Muscle of back (tissue), 13 donors: ENCODE results near the gene CBX8. TPM values are rescaled to one million over a fixed set of nuclear protein-coding genes. Genes with fewer than 3 reads are reported as not detected.
A peak's percentile ranks its signal among the peaks of the same experiment; 100 is the strongest.

Experiments
- DNase-seq, 3 donors: peaks; one replicate each; pipeline versions ENCODE4 v3.0.0 to v3.0.0-alpha.2; 2013
- long read RNA-seq, 9 donors: transcript quantifications; one replicate each; lab custom pipeline, GENCODE V29; 2026
- polyA plus RNA-seq, 10 donors: library from polyadenylated mRNA; unstranded; fragments of 120-200 nt; gene quantifications; one replicate each; pipeline ENCODE4 v1.2.1, GENCODE V29; 2013; ENCODE audit not compliant: insufficient read length in 10 of 10

Gene CBX8
- 1 to 10 TPM; 3.5 to 7.4 (median 5.5) TPM for polyA plus RNA-seq
- long read RNA-seq, donor 1, partial matches to known transcripts, result 0 of 1 reads
- long read RNA-seq, donor 1, other reads (novel, unspliced or antisense), result 0 of 1 reads
- long read RNA-seq, donor 2, result 0 reads
- long read RNA-seq, donor 3, result 0 reads
- long read RNA-seq, donor 4, partial matches to known transcripts, result 0 of 2 reads
- long read RNA-seq, donor 4, other reads (novel, unspliced or antisense), result 0 of 2 reads
- long read RNA-seq, donor 5, partial matches to known transcripts, result 0 of 2 reads
- long read RNA-seq, donor 5, other reads (novel, unspliced or antisense), result 0 of 2 reads
- long read RNA-seq, donor 6, transcript CBX8-201 (5 exons, 3,791 nt), result major isoform, 6 of 6 reads
- long read RNA-seq, donor 6, partial matches to known transcripts, result 0 of 6 reads
- long read RNA-seq, donor 6, other reads (novel, unspliced or antisense), result 0 of 6 reads
- long read RNA-seq, donor 7, partial matches to known transcripts, result 0 of 1 reads
- long read RNA-seq, donor 7, other reads (novel, unspliced or antisense), result 0 of 1 reads
- long read RNA-seq, donor 8, result 0 reads
- long read RNA-seq, donor 9, partial matches to known transcripts, result 0 of 1 reads
- long read RNA-seq, donor 9, other reads (novel, unspliced or antisense), result 0 of 1 reads

DNA sequence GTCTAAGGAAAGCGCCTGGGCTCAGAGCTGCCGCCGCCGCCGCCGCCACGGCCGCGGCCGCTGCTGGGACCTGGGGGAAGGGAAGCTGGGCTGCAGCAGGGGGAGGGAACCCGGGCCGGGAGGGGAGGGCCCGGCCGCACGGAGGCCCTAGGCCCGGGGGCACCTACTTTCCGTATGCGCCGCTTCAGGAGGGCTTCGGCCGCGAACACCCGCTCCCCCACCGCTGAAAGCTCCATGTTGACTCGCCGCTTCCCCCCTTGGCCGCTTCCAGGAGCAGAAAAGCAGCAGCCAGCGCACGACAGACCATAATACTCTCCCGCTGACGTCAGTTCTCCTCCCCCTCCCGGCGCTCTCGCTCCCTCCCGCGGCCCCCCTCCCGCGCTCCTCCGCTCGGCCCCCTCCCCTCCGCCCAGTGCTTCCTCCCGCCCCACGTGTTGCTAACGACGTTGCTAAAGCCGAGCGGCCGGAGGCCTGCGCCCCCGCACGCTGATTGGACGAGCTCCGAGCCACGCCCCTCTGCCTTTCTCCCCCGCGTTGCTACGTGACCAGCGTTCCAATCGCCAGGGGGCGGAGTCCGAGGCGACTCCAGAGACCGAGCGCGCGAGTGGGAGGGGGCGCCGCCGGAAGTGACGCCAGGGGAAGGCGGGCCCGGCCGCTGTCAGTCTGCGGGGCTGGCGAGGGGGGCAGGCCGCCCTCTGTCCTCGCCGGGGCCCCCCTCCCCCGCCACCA is at the start of gene CBX8:
CBX8 (minus strand) TSS at position 315 of the 729 bp plus-strand sequence; CDS start at position 236, 79 bp downstream.
- DNase-seq, result peak; percentile 100

DNA sequence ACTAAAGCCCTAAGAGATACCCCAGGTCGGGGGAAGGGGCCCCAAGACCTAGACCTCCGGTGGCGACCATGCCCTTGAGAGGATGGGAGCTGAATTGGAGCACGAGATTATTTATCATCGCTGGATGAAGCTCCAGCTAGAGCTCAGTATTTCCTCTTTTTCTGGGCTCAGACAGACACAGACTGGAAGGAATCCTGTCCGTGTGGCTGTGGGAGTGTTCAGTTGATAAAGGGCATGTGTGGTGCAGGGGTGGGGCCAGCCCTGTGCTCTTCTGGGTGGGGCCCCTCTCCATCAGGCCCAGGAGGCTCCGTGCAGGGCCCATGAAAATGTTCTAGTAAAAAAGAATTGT is 48.7 kb upstream of the CBX8 start:
- peak in 1 of 3 donors; percentile 65 for DNase-seq

DNA sequence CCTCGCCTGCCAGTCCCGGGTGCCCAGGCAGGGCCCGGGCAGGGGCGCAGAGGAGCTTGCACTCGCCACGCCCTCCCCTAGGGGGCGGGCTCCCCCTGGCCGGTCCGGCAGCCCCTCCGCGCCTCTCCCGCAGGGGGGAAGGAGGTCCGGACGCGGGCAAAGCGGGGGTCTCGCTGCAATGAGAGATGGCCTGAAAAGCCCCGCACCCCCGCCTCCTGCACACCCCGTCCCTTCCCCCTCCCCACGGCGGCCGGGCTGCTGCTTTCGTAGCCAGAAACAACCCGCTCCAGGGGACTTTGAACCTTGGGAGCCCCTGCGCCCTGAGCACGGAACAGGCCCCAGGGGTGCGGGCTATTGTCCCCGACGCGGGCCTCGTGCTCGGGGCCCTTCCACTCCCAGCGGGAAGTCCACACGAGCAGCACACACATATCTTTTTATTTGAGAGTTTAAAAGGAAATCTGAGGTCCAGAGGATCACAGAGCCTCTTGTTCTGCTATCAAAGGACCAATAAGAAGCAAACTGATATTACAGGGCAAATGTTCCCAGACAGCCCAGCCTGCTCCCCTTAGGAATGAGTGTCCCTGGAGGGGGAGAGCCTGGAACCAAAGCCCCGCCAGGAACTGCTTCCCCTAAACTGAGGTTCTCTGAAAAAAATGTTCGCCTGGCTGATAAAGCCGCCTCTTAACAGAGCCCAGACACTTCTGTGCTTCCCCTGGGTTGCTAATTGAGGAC is 48.2 kb upstream of the CBX8 start:
- peak in 1 of 3 donors; percentile 59 for DNase-seq

DNA sequence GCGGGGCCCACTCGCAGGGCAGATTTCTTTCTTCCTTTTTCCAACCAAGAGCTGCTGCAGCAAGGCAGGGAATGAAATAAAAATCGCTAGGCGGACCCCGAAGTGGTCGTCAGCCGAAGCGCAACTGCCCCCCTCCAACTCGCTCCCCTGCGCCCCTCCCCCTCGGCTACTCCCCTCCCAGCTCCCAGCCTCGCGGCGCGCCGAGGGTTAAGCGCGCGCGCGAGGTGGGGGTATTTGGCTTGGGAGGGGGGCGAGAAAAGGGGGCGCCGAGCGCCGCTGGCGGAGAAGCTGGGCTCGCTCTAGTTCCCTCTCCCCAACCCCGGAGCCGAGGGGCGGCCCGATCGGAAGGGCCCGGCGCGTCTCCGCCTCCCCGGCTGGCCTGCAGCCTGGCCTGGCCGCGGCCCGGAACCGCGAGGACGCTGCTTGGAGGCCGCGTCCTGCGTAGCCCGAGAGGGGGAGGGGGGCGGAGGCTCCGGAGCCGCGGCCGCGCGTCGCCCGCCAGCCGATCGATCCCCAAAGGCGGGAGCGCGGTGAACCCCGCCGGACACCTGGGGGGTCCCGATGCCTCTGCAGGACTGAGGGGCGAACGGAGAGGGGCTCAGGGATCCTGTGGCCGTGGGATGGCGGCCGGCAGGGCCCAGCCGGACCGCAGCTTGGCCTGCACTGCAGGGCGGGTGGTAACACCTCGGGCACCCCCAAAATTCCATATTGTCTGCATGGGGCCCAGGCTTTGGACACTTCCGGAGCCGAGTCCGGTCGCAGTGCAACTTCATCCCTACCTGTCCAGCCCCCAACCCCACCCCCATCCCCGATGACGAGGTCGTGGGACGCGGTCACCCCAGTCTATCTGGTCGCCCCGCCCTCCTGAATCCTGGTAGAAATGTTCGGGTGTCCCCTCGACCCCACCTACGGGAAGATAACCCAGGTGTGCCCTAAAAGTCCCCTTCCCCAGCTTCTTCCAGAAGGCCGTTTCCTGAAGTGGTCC is 47.2 kb upstream of the CBX8 start:
- DNase-seq, result peak; percentile 61 to 93 (median 86)

DNA sequence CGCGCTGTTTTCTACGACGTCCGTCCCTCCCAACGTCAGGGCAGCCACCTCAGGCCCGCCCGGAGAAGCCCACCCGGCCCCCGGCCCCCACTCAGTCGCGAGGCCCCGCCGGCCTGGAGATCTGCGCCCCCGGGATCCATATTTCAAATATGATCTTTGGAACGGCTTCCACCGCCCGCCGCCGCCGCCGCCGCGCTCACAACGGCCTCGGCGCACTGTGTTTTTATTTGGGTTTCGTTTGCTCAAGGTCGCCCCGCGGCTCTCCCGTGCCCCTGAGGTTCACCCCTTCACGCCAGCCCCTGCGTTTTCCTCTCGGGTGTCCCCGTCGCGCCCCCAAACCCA is 46.6 kb upstream of the CBX8 start:
- DNase-seq, result no peak

DNA sequence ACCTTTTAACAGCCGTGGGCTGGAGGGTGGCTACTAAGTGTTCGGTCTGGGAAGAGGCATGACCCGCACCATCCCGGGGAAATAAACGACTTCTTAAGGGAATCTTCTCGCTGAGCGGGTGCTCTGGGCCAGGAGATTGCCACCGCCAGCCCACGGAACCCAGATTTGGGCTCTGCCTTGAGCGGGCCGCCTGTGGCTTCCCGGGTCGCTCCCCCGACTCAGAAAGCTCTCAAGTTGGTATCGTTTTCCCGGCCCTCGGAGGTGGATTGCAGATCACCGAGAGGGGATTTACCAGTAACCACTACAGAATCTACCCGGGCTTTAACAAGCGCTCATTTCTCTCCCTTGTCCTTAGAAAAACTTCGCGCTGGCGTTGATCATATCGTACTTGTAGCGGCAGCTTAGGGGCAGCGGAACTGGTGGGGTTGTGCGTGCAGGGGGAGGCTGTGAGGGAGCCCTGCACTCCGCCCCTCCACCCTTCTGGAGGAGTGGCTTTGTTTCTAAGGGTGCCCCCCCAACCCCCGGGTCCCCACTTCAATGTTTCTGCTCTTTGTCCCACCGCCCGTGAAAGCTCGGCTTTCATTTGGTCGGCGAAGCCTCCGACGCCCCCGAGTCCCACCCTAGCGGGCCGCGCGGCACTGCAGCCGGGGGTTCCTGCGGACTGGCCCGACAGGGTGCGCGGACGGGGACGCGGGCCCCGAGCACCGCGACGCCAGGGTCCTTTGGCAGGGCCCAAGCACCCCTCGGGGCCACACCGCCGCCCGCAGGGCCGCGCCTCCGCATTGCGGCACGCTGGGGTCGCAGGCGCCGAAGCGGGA is 46.0 kb upstream of the CBX8 start:
- DNase-seq, result peak in 1 of 3 donors; percentile 67

DNA sequence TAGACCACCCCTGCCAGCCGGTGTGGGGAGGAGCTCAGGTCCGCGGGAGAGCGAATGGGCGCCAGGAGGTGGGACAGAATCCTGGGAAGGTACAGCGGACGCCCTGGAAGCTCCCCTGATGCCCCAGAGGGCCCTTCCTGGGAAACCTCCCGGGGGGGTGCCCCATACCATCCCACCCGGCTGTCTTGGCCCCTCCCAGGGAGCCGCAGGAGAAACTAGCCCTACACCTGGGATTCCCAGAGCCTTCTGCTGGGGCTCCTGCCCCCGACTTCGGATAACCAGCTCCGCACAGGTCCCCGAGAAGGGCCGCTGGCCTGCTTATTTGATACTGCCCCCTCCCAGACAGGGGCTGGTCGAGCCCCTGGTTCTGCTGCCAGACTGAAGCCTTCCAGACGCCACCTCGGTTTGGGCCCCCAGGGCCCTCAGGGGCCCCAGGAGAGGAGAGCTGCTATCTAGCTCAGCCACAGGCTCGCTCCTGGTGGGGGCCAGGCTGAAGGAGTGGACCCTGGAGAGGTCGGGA is 45.3 kb upstream of the CBX8 start:
- no peak for DNase-seq

DNA sequence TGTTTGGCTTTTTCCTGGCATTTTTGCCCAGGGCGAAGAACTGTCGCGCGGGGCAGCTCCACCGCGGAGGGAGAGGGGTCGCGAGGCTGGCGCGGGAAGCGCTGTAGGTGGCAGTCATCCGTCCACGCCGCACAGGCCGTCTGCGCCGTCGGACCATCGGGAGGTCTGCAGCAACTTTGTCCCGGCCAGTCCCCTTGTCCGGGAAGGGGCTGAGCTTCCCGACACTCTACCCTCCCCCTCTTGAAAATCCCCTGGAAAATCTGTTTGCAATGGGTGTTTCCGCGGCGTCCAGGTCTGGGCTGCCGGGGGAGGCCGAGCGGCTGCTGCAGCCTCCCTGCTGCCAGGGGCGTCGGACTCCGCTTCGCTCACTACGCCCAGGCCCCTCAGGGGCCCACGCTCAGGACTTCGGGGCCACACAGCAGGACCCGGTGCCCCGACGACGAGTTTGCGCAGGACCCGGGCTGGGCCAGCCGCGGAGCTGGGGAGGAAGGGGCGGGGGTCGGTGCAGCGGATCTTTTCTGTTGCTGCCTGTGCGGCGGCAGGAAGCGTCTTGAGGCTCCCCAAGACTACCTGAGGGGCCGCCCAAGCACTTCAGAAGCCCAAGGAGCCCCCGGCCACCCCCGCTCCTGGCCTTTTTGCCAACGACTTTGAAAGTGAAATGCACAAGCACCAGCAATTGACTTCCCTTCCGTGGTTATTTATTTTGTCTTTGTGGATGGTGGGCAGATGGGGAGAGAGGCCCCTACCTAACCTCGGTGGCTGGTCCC is 44.7 kb upstream of the CBX8 start:
- DNase-seq, result peak in 1 of 3 donors; percentile 63

DNA sequence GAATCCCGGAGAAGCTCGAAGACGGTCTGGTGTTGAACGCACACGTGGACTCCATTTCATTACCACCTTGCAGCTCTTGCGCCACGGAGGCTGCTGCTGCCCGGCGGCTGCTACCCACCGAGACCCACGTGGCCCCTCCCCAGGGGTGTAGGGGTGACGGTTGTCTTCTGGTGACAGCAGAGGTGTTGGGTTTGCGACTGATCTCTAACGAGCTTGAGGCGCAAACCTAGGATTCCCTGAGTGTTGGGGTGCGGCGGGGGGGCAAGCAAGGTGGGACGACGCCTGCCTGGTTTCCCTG is 44.1 kb upstream of the CBX8 start:
- no peak for DNase-seq

DNA sequence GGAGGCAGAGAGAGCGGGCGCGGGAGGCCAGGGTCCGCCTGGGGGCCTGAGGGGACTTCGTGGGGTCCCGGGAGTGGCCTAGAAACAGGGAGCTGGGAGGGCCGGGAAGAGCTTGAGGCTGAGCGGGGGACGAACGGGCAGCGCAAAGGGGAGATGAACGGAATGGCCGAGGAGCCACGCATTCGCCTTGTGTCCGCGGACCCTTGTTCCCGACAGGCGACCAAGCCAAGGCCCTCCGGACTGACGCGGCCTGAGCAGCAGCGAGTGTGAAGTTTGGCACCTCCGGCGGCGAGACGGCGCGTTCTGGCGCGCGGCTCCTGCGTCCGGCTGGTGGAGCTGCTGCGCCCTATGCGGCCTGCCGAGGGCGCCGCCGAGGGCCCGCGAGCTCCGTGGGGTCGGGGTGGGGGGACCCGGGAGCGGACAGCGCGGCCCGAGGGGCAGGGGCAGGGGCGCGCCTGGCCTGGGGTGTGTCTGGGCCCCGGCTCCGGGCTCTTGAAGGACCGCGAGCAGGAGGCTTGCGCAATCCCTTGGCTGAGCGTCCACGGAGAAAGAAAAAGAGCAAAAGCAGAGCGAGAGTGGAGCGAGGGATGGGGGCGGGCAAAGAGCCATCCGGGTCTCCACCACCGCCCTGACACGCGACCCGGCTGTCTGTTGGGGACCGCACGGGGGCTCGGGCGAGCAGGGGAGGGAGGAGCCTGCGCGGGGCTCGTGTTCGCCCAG is 43.6 kb upstream of the CBX8 start:
- DNase-seq, result peak in 1 of 3 donors; percentile 89

DNA sequence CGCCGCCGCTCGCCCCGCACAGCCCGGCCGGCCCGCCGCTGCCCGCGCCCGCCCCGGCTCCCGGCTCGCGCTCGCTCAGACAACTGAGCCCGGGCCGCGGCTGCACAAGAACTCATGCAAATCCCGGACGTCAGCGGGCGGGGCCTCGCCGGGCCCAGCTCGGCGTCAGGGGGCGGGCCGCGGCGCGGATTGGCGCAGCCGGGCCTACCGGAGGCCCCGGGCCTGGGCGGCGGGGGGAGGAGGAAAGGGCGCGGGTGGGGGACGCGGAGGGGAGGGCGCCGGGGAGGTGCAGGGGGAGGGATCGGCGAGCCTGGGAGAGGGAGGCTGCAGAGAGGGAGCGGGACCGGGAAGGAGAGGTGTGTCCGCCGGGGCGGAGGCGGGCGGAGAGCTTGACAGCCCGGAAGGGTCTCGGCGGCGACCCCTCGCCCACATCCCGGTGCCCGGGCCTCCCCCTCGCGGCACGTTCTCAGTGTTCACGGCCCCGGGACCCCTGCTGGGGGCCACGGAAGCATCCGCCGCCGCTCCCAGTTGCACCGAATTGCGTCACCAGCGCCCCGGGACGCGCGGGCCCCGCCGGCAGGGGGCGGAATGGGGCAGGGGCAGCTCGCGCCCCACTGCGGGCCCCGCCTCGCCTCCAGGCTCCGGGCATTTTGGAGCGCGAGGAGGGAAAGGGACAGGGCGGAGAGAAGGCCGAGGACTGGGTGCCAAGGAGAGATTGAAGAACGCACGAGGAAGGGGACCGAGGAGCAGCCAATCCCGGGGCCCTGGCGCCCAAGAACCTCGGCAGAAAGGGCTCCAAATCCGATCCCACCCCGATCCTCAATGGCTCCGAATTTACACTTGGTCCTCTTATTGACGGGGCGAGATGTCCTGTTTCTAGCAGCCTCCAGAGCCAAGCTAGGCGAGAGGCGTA is 42.7 kb upstream of the CBX8 start, which contains the start of gene CBX4:
CBX4 (minus strand) TSS at position 85 of the 913 bp plus-strand sequence. CDS start 189 bp downstream, outside the sequence.
- peak; percentile 95 to 96 (median 96) for DNase-seq

DNA sequence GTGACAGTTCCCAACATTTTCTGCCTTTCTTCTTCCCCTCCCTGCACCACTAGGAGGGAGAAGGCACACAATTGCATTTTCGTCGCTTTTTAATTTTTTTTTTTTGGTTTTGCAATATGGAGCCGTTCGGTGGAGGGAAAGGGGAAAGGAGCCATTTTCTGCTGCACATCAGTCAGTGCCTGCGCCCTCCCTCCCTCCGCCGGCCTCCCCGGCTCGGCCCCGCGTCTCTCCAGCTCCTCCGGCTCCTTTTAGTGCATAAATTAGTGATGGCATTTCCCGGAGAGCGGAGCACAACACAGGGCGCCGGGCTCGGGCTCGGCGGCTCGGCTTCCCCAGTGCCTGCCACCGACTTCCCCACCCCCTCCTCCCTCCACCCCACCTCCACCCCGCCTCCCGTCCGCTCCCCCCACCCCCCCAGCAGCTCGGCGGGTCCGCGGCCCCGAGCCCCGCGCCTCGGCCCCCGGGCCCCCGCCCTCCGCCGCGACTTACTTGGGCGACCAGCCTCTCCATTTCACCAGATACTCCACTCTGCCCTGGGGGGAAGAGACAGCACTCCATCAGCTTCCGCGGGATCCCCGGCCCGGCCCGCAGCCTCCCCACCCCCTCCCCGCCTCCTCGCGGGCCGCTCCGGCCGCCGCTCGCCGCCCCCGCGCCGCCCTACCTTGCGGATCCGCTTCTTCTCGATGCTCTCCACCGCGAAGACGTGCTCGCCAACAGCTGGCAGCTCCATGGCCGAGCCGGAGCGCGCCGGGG is 41.8 kb upstream of the CBX8 start:
- DNase-seq, result peak in 2 of 3 donors; percentile 46 to 92

DNA sequence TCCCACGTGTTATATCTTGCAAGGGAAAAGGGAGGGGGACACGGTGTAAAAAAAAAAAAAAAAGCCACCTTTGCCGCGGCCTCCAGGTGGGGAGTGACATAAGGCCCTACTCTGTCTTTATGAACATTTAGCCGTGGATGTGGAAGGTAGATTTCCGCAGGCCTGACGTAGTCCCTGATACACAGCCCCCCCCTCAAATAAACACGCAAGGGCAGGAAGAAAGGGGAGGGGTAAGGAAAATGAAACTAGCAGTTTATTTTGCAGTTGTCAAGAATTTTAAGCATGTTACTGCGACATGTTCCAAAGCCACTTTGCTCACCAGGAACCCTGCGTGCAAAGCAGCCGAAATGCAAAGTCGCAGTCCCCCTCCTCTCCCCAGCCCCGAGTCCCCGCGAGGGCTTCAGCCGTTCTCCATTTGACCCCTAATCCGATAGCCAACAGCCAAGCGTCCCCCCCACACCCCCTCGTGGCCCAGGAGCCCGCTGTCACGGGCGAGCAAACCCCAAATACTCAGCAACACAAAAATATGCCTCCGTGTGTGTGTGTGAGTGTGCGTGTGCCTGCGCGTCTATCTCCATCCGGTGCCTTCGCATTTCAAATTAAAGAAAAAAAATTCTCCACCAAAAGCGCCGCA is 41.1 kb upstream of the CBX8 start:
- no peak for DNase-seq

DNA sequence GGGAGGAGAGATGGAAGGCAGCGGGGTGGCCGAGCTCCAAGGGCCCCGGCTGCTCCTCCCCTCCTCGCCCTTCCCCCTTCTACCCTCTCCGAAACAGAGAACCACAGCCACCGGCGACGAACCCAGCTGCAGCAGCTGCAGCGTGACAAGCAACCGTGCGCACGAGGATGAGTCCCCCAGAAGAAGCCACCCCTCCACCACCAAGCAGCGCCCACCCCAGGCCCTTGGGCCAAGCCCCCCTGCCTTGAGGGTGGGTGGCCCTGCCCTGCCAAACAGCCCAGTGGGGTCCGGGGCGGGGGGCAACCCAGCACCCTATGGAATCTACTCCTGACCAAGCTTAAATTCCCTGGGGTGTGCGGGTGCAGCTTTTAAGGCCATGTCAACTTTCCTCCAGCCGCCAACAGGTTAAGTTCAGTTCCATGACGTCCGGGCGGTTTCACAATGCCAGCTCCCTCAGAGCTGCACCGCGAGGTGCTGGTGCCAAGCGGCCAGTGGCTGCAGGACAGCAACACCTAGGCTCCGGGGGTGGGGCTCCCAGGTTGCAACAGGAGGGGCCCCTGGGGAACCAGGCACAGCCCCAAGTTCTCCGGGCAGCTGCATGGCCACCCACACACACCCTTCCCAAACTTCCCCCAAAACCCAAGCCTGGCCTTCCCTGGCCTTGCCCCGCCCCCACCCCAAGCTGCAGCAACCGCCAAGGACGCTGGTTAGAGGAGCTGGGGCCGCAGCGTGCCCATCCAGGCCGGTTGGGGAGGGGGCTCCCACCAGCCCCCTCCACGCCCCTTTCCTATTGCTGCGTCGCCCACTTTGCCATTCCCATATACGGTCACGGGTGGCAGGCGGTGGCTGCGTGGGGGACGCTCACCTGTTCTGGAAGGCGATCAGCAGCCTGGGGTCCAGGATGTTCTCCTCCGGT is 40.4 kb upstream of the CBX8 start:
- DNase-seq, result peak in 1 of 3 donors; percentile 67
